ENCODE results near the gene ECHS1.

Gene ECHS1

GRCh38 chr10:133357285-133358161, 15.6 kb downstream of the ECHS1 start, which contains the start of gene FUOM:
Gene FUOM, minus strand, starts transcription at chr10:133358019. Its CDS starts 12 bp downstream, at chr10:133358007.
- no peak for TF ChIP-seq ELF4 (IDR thresholded peaks at IDR 0.05)
- TF ChIP-seq FOXM1 (IDR thresholded peaks at IDR 0.05; ENCODE audit: borderline replicate concordance): no peak
- TF ChIP-seq LEF1 (IDR thresholded peaks at IDR 0.05; ENCODE audit: borderline replicate concordance): 0 out of 2 replicates have a peak, but pooled peaks have one; percentile 45
- no peak for TF ChIP-seq SUZ12 (IDR thresholded peaks at IDR 0.05)
- no peak for TF ChIP-seq TARDBP (IDR thresholded peaks at IDR 0.05)
- no peak for TF ChIP-seq ZNF384 (IDR thresholded peaks at IDR 0.05)
- no peak for TF ChIP-seq ARNT (IDR thresholded peaks at IDR 0.05)
- TF ChIP-seq HDGF (IDR thresholded peaks at IDR 0.05; ENCODE audit: borderline replicate concordance): no peak
- peak; percentile 50; the same call in 1 of the 2 replicates for TF ChIP-seq L3MBTL2 (conservative IDR thresholded peaks at IDR 0.05)
- TF ChIP-seq FOXK2 (IDR thresholded peaks at IDR 0.05): no peak
- TF ChIP-seq BHLHE40 (IDR thresholded peaks at IDR 0.05; ENCODE audit: borderline replicate concordance): no peak
- POLR2A ChIA-PET: interaction anchor here (0.7 to 1.9 kb wide), 8 partner anchors 10 to 44 kb away, joined by 3 to 12 read pairs (median 4); partner anchors contain the start of genes ECHS1 and PRAP1
- DNase-seq (ENCODE audit: extremely low spot score): peak; percentile 98
- CTCF ChIA-PET: interaction anchor here (1.1 kb wide), 1 partner anchor 17 kb away, joined by 4 read pairs; no protein-coding TSS in a partner anchor

- POLR2A ChIA-PET: interaction anchor here (0.7 to 1.9 kb wide), 6 partner anchors 9 to 43 kb away, joined by 3 to 12 read pairs (median 4); partner anchors contain the start of genes ECHS1 and PRAP1
- DNase-seq (ENCODE audit: extremely low spot score): no peak
Measured at GRCh38 chr10:133356549-133357284, 16.4 kb downstream of the ECHS1 start.

GRCh38 chr10:133355991-133356390, 17.2 kb downstream of the ECHS1 start:
- ChIA-PET POLR2A (no interaction called here), CTCF (interaction anchor here (1.2 kb wide), 1 partner anchor 26 kb away, joined by 3 read pairs; no protein-coding TSS in a partner anchor)
- TF ChIP-seq HDGF (IDR thresholded peaks at IDR 0.05; ENCODE audit: borderline replicate concordance): no peak
- TF ChIP-seq FOXK2 (IDR thresholded peaks at IDR 0.05): no peak
- no peak for TF ChIP-seq LEF1 (IDR thresholded peaks at IDR 0.05; ENCODE audit: borderline replicate concordance)
- no peak for TF ChIP-seq TARDBP (IDR thresholded peaks at IDR 0.05)
- TF ChIP-seq SP1 (IDR thresholded peaks at IDR 0.05): no peak
- no peak for TF ChIP-seq SUZ12 (IDR thresholded peaks at IDR 0.05)
- DNase-seq (ENCODE audit: extremely low spot score): no peak

More at GRCh38 chr10:133356549-133357284, 16.4 kb downstream of the ECHS1 start:
- CTCF ChIA-PET: interaction anchor here (1.2 kb wide), 1 partner anchor 27 kb away, joined by 3 read pairs; no protein-coding TSS in a partner anchor
- TF ChIP-seq FOXA1 (IDR thresholded peaks at IDR 0.05): no peak
- TF ChIP-seq PKNOX1 (IDR thresholded peaks at IDR 0.05): no peak
- TF ChIP-seq SUZ12 (IDR thresholded peaks at IDR 0.05): no peak
- TF ChIP-seq CTBP1 (IDR thresholded peaks at IDR 0.05; ENCODE audit: borderline replicate concordance): no peak
- TF ChIP-seq L3MBTL2 (conservative IDR thresholded peaks at IDR 0.05): no peak
- no peak for TF ChIP-seq TARDBP (IDR thresholded peaks at IDR 0.05)
- TF ChIP-seq ELF4 (IDR thresholded peaks at IDR 0.05): no peak
- no peak for TF ChIP-seq BHLHE40 (IDR thresholded peaks at IDR 0.05; ENCODE audit: borderline replicate concordance)
- TF ChIP-seq NFRKB (IDR thresholded peaks at IDR 0.05): no peak
- TF ChIP-seq ARNT (IDR thresholded peaks at IDR 0.05): no peak
- no peak for TF ChIP-seq HDGF (IDR thresholded peaks at IDR 0.05; ENCODE audit: borderline replicate concordance)
- TF ChIP-seq FOXM1 (IDR thresholded peaks at IDR 0.05; ENCODE audit: borderline replicate concordance): no peak
- TF ChIP-seq ZNF384 (IDR thresholded peaks at IDR 0.05): no peak
- TF ChIP-seq SP1 (IDR thresholded peaks at IDR 0.05): no peak
- TF ChIP-seq FOXK2 (IDR thresholded peaks at IDR 0.05): no peak
- TF ChIP-seq LEF1 (IDR thresholded peaks at IDR 0.05; ENCODE audit: borderline replicate concordance): no peak

GRCh38 chr10:133355266-133355665, 17.9 kb downstream of the ECHS1 start:
- POLR2A ChIA-PET: no interaction called here
- TF ChIP-seq ZNF384 (IDR thresholded peaks at IDR 0.05) (no peak), HDGF (IDR thresholded peaks at IDR 0.05; ENCODE audit: borderline replicate concordance) (no peak), FOXK2 (IDR thresholded peaks at IDR 0.05) (no peak), LEF1 (IDR thresholded peaks at IDR 0.05; ENCODE audit: borderline replicate concordance) (no peak), BHLHE40 (IDR thresholded peaks at IDR 0.05; ENCODE audit: borderline replicate concordance) (no peak), SUZ12 (IDR thresholded peaks at IDR 0.05) (no peak), CTBP1 (IDR thresholded peaks at IDR 0.05; ENCODE audit: borderline replicate concordance) (no peak), ARNT (IDR thresholded peaks at IDR 0.05) (no peak), NFRKB (IDR thresholded peaks at IDR 0.05) (no peak), SP1 (IDR thresholded peaks at IDR 0.05) (no peak), FOXM1 (IDR thresholded peaks at IDR 0.05; ENCODE audit: borderline replicate concordance) (no peak), TARDBP (IDR thresholded peaks at IDR 0.05) (no peak), PKNOX1 (IDR thresholded peaks at IDR 0.05) (no peak), ELF4 (IDR thresholded peaks at IDR 0.05) (no peak), FOXA1 (IDR thresholded peaks at IDR 0.05) (no peak), L3MBTL2 (conservative IDR thresholded peaks at IDR 0.05) (no peak)
- DNase-seq (ENCODE audit: extremely low spot score): no peak
- CTCF ChIA-PET: interaction anchor here (2.3 kb wide), 1 partner anchor 26 kb away, joined by 7 read pairs; no protein-coding TSS in a partner anchor

- POLR2A ChIA-PET: no interaction called here
- no peak for DNase-seq (ENCODE audit: extremely low spot score)
- CTCF ChIA-PET: interaction anchor here (2.3 kb wide), 1 partner anchor 25 kb away, joined by 7 read pairs; no protein-coding TSS in a partner anchor
- no peak for TF ChIP-seq L3MBTL2 (conservative IDR thresholded peaks at IDR 0.05)
- no peak for TF ChIP-seq FOXM1 (IDR thresholded peaks at IDR 0.05; ENCODE audit: borderline replicate concordance)
- TF ChIP-seq SUZ12 (IDR thresholded peaks at IDR 0.05): no peak
- no peak for TF ChIP-seq ELF4 (IDR thresholded peaks at IDR 0.05)
- no peak for TF ChIP-seq ARNT (IDR thresholded peaks at IDR 0.05)
- TF ChIP-seq PKNOX1 (IDR thresholded peaks at IDR 0.05): no peak
- TF ChIP-seq LEF1 (IDR thresholded peaks at IDR 0.05; ENCODE audit: borderline replicate concordance): no peak
- TF ChIP-seq SP1 (IDR thresholded peaks at IDR 0.05): no peak
- no peak for TF ChIP-seq TARDBP (IDR thresholded peaks at IDR 0.05)
- TF ChIP-seq ZNF384 (IDR thresholded peaks at IDR 0.05): no peak
Measured at GRCh38 chr10:133354672-133355240, 18.4 kb downstream of the ECHS1 start.

Data from HEK293T (cell line).